GM19467 (cell line): ENCODE results near the gene UNC79.

Source experiments
- ATAC-seq: cut with Tn5 transposase; IDR thresholded peaks from one replicate; pipeline ENCODE4 v1.9.1; 2021; ENCODE audit warnings: mild to moderate bottlenecking, moderate library complexity; ENCODE audit not compliant: unreplicated experiment

UNC79 gene

DNA sequence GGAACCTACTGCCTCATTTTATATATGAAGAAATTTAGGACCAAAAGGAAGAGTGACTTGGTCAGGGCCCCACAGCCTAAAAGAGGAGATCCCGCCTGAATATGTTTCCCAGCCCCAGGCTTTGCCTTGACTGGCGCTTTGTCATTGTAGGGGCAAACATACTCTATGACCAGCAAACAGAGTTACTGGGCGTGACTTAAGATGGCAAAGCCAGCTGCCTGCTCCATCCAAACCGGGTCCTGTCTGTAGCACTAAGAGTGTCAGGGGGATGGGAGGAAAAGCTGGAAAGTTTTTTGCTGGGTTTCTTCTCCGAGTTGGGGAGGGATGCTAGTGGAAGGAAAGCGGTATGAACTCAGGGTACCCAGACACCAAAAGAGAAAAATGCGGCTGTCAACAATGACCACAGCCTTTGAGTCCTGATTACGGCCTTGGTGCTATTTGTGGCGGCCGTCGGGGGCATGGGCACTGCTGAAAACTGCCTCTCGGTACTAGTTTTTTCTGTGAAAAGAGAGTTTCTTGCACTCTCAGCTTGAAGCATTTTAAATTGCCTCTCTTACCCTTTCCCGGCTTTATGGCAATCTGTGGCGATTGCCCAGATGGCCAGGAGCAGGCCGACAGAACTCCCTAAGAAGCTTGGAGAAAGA is 274.9 kb downstream of the UNC79 start:
- ATAC-seq = no peak

DNA sequence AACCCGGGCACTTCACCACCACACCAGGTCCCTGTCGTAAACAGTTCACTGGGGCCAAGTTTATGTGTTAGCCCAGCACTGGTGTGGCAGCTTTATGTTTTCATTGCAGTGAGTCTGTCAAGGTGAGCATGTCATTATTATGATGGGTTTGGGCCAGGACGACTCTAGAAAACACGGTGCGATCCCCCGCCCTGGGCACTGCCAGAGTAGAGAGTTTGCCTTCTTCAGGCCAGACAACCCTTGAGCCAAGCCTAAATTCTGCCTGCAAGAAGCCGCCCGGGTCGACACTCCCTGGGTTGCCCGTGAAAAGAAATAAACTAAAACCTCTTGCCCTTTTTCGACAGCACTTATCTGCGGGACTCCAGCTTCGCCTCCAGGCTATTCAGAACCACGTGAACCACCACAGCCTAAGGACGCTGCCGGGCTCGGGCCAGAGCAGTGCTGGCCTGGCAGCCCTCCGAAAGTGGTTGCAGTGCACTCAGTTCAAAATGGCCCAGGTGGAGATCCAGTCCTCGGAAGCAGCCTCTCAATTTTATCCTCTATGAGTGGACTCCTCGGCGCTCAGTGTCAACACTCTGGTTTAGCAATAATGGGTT is 275.7 kb downstream of the UNC79 start:
- ATAC-seq = no peak

- no peak for ATAC-seq
These were observed 276.7 kb downstream of the UNC79 start for GRCh38 chr14:93707475-93707874.

- no peak for ATAC-seq
These were observed 277.6 kb downstream of the UNC79 start for GRCh38 chr14:93708311-93708734.

- no peak for ATAC-seq
These were observed 278.1 kb downstream of the UNC79 start for GRCh38 chr14:93708800-93709199.

GRCh38 chr14:93709249-93709648 is 278.5 kb downstream of the UNC79 start:
- ATAC-seq = no peak

DNA sequence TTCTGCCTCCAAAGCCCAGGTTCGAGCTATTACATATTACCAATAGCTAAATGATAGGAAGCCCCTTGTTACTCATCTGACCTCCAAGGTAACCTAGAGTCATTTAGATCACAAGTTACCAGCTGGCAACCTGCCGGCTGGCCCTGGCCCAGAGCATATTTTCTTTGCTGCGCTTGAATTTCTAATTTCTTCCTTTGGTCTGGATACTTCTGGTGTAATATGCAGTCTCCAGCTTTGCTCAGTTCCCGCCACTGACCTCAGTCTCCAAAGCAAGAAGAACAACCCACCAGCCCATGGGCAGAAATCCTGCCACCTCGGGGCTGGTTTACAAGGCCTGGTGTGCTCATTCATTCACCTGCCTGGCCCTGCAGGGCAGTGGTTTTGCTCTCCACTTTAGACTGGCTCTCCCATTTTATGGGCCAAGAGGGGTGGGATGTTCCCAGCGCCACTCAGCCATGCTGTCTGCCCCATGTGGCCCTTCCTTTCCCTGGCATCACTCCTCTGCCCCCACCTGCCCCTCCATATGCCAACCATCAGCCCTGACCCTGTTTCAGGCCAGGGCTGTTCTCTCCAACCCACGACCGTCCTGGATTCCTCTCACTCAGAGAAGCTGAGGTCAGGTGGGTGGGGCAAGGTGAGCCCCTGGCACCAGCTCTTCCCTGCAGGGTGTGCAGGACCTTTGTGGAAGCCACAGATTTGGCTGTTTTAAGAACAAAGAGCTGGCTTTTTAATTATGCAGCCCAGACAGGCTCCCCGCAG is 281.5 kb downstream of the UNC79 start:
- ATAC-seq = no peak

- no peak for ATAC-seq
These were observed 282.3 kb downstream of the UNC79 start for GRCh38 chr14:93712838-93713724.

- ATAC-seq = no peak
These were observed 283.1 kb downstream of the UNC79 start for GRCh38 chr14:93713726-93714405.

- no peak for ATAC-seq
These were observed 283.9 kb downstream of the UNC79 start for GRCh38 chr14:93714605-93715004.

DNA sequence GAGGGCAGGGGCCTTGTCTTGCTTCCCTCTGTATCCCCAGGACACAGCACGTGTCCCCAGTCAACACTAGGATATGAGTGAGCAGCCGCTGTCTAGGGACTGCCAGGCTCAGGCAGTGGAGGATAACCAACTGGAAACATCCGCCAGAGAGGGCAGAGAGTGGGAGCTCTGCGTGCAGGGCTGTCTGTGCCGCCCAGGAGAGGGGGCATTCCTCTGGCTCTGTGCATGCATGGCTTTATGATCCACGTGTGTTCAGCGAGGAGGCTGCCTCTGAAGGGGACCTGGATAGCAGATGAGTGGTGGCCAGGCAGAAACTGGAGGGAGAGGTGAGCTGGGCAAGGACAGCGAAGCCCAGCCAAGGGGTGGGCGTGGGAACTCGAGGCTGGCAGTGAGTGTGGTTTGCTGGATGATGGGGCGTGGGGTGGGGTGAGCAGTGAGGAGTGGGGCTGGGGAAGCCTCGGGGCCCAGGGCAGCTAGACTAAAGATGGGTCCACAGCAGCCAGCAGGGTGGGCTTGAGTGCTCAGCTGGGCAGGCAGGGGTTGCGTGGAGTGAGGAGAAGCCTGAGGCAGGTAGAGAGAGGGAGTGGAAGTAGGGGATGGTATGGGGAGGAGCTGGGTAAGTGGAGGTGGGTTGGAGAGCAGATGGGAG is 284.7 kb downstream of the UNC79 start:
- no peak for ATAC-seq

DNA sequence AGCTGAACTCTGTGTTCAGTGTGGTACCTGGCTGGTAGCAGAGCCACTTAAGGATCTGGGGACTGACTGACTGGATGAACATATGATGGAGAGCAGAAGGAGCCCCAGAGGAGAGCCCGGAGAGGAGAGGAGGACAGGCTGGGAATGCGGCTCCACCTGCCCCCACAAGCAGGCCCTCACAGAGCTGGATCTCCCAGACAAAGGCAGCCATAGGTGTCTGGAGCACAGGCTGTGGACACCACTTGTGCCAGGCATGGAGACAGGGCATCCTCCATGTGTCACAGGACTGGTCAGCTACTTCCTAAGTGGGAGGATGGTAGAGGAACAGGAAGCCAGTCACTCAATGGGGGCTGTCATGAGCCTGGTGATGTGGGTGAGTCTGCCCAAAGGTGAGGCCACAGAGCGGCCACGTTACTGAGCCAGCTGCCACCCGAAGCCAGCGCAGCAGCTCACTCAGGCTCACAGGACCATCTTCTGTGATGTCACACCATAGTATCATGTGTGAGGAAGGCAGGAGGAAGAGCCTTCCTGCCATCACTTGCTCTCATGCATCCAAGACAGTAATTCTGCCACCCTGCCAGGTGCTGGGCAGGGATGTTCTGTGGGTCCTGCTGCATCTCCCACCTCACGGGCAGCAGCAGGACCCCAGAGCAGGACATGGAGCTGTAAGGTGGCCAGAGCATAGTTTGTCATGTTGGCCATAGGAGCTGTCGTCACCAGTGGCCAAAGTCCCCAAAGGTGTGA is 285.4 kb downstream of the UNC79 start:
- ATAC-seq = no peak

DNA sequence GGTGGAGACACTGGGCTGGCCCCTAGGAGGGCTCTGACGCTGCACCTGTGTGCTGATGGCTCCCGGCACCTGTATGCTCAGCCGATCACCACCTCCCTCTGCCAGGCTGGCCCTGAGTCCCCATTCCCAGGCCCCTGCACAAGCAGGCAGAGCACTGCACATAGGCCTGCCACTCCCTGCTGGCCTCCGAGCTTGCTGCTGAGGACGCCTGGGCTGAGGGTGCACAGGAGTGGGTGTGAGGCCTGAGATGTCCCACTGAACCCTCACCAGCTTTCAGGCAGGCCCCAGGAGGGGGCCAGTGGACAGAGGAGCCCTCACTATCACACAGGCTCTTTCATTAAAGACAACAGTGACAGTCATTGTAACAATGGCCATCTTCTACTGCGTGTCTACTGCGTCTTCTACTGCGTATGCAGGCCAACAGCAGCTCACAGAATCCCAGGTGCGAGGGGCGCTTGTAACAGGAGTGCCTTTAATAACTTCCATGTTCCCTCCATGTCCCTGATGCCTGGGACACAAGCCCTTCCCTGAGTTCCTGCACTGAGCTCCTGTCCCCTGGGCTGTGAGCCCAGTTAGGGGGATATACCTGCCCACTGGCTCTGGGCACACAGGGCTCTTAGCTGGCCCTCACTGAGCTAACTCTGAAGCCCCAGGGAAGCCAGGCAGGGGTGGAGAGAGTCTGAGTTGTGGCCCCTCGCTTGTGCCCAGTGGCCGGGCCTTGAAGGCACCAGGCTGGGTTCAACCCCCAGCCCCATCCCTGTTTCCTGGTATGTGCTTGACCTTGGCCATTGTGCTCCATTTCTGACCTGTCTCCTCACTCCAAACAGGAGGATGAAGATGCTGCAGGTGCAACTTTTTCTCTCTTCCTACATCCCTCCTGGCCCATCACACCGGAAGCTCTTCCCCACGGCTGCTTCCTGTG is 286.3 kb downstream of the UNC79 start:
- ATAC-seq = no peak

- ATAC-seq = no peak
These were observed 287.1 kb downstream of the UNC79 start for GRCh38 chr14:93717668-93718320.

- no peak for ATAC-seq
These were observed 288.5 kb downstream of the UNC79 start for GRCh38 chr14:93719256-93719655.

DNA sequence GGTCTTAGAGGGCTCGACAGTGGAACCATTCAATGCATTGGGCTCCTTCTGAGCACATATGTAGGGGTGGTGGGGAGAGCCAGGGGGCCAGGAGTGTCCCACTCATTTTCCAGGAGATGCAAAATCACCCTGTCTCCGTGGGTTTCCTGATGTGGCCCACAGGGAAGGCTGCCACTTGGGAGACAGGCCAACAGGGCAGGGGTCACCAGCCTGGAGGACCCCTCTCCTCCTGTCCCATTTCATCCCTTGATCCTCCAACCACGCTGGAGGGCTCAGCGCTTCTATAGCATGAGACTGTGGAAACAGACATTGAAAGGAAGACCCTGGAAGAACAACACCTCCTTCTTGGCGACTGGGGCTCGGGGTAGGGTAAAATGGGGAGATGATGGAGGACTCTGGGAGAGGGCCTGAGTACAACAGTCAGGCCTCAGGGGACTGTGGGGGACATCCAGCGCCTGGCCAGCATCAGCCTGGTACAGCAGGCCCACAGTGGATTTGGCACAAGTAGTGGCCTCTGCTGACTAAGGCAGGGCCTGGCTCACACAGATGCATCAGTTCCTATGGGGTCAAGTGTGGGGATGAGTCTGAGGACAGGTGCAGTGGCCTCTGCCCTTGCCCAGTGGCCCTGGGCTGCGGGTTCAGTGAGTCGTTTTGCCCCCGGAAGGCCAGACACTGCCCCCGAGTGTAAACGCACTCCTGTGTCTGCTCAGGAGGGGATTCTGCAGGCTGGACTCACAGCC is 289.5 kb downstream of the UNC79 start:
- ATAC-seq = no peak

- no peak for ATAC-seq
These were observed 290.3 kb downstream of the UNC79 start for GRCh38 chr14:93720981-93721483.
